Measurements from ENCODE around the gene USP44. TPM values are rescaled to one million over a fixed set of nuclear protein-coding genes. Genes with fewer than 3 reads are reported as not detected.

Gene USP44
- total RNA-seq, 1 donor = 5.2 TPM

GRCh38 chr12:95548056-95548538 lies 3.2 kb downstream of the USP44 start:
- no peak for DNase-seq (ENCODE audit: low read depth)
- no peak for TF ChIP-seq CTCF (IDR thresholded peaks at IDR 0.05; ENCODE audit: insufficient read depth, low read depth, low read length)
- H3K4me3 ChIP-seq (ENCODE audit: low read depth, low read length) = peak overlapping the region; percentile 57

- TF ChIP-seq CTCF (IDR thresholded peaks at IDR 0.05; ENCODE audit: insufficient read depth, low read depth, low read length) = no peak
- peak; percentile 63 for DNase-seq (ENCODE audit: low read depth)
- peak overlapping the region; percentile 57 for H3K4me3 ChIP-seq (ENCODE audit: low read depth, low read length)
Observed at GRCh38 chr12:95547522-95548055, 3.7 kb downstream of the USP44 start.

- TF ChIP-seq CTCF (IDR thresholded peaks at IDR 0.05; ENCODE audit: insufficient read depth, low read depth, low read length) = no peak
- no peak overlapping the region for H3K4me3 ChIP-seq (ENCODE audit: low read depth, low read length)
- DNase-seq (ENCODE audit: low read depth) = no peak
Observed at GRCh38 chr12:95546491-95546813, 4.8 kb downstream of the USP44 start.

GRCh38 chr12:95545731-95546490 lies 5.4 kb downstream of the USP44 start:
- no peak for DNase-seq (ENCODE audit: low read depth)
- no peak overlapping the region for H3K4me3 ChIP-seq (ENCODE audit: low read depth, low read length)
- no peak for TF ChIP-seq CTCF (IDR thresholded peaks at IDR 0.05; ENCODE audit: insufficient read depth, low read depth, low read length)

- no peak overlapping the region for H3K4me3 ChIP-seq (ENCODE audit: low read depth, low read length)
- no peak for DNase-seq (ENCODE audit: low read depth)
- no peak for TF ChIP-seq CTCF (IDR thresholded peaks at IDR 0.05; ENCODE audit: insufficient read depth, low read depth, low read length)
Observed at GRCh38 chr12:95545303-95545702, 6.0 kb downstream of the USP44 start.

GRCh38 chr12:95544756-95545155 lies 6.5 kb downstream of the USP44 start:
- no peak for TF ChIP-seq CTCF (IDR thresholded peaks at IDR 0.05; ENCODE audit: insufficient read depth, low read depth, low read length)
- DNase-seq (ENCODE audit: low read depth) = no peak
- H3K4me3 ChIP-seq (ENCODE audit: low read depth, low read length) = no peak overlapping the region
